Ishikawa (cell line): ENCODE data around the gene SCYL1.

Source experiments
- EGR1 ChIP-seq: IDR thresholded peaks from 2 replicates; pipeline ENCODE4 v1.6.1; 2012
- EP300 ChIP-seq: IDR thresholded peaks from 2 replicates; pipeline ENCODE4 v1.6.1; 2012; ENCODE audit warnings: borderline replicate concordance
- TAF1 ChIP-seq: IDR thresholded peaks from 2 replicates; pipeline ENCODE4 v1.6.1; 2012; ENCODE audit warnings: low read depth, mild to moderate bottlenecking

DNA sequence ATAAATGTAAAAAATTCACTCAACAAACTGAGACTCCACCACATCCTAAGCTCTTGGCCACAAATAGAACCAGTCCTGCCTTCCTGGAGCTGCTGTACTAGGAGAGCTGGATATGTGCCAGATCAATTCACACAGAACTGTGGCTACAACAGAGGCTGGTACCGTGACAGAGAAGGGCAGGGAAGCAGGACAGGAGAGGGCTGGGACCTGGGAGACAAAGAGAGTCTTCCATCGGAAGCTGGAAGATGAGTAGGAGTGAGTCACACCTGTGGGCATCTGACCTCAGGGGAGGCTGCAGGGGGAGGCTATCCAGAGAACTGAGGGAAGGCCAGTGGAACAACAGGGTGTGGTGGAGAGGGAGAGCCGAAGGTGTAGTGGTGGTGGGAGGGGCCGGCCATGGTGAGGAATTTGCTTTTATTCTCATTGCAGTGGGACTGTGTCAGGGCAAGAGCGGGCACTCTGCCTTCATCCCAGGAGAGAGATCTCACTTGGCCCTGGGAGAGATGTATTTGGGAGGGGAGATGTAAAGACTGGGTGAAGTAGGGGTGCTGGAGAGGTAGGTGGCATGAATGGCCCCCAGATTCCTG, 35.2 kb downstream of the SCYL1 start:
- TF ChIP-seq TAF1, result no peak
- TF ChIP-seq EP300, result peak; percentile 76
- no peak for TF ChIP-seq EGR1
